PC-3 (cell line): ENCODE data around the gene TMEM41A.

Source experiments
- CTCF ChIP-seq: fragments of 300-600 bp; sonication (generic); conservative IDR thresholded peaks from 2 replicates; pipeline ENCODE4 v1.5.1; 2017; ENCODE audit warnings: antibody characterized with exemption, low read depth, mild to moderate bottlenecking, low read length
- EZH2 ChIP-seq: fragments of 300-600 bp; sonication (generic); IDR thresholded peaks from one replicate; pipeline ENCODE4 v1.6.1; 2017; ENCODE audit warnings: antibody characterized with exemption, mild to moderate bottlenecking, low read length; ENCODE audit not compliant: unreplicated experiment
- EZH2phosphoT487 ChIP-seq: fragments of 300-600 bp; sonication (generic); IDR thresholded peaks from 2 replicates; pipeline ENCODE4 v1.6.1; 2018; ENCODE audit warnings: mild to moderate bottlenecking, antibody characterized with exemption, low read length, borderline replicate concordance

DNA sequence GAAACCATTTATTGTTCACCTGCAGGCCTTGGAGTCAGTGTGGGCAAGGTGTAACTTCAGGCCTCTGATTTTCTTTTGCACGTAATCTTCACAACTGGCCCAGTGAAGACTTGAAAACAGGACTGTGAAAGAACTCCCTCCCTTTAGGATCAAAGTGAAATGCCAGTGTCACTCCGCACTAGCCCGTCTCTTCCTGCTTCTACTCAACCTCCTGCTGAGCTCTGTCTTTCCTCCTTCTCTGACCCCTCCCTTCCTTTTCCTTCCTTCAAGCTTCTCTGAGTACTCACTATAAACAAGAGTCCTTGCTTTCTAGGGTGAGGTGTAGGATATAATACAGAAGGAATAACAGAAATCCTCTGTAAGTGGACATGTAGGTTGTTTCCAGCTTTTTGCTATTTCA, 28.5 kb downstream of the TMEM41A start:
- TF ChIP-seq CTCF = no peak
- TF ChIP-seq EZH2phosphoT487 = no peak
- no peak for TF ChIP-seq EZH2
